GM18517 (cell line): Measurements from ENCODE around the gene CAPN11.
"Not testable (repeated sequence)": the region's sequence is repeated elsewhere in the genome, so short reads cannot be mapped to it uniquely, and the experiment has no call there.

ENCODE experiments used
- ATAC-seq: cut with Tn5 transposase; IDR thresholded peaks from one replicate; pipeline ENCODE4 v1.9.1; 2021; ENCODE audit warnings: mild to moderate bottlenecking, moderate library complexity; ENCODE audit not compliant: unreplicated experiment

The CAPN11 gene

GRCh38 chr6:44225579-44226325 lies 67.1 kb downstream of the CAPN11 start:
- ATAC-seq, result no peak

GRCh38 chr6:44226368-44227147 lies 67.9 kb downstream of the CAPN11 start:
- ATAC-seq, result no peak

- no peak for ATAC-seq
These were observed 68.7 kb downstream of the CAPN11 start for GRCh38 chr6:44227148-44227793.

- no peak for ATAC-seq
These were observed 69.4 kb downstream of the CAPN11 start for GRCh38 chr6:44228031-44228430.

- ATAC-seq, result no peak
These were observed 69.8 kb downstream of the CAPN11 start for GRCh38 chr6:44228433-44228832.

- ATAC-seq, result no peak
These were observed 70.2 kb downstream of the CAPN11 start for GRCh38 chr6:44228836-44229235.

DNA sequence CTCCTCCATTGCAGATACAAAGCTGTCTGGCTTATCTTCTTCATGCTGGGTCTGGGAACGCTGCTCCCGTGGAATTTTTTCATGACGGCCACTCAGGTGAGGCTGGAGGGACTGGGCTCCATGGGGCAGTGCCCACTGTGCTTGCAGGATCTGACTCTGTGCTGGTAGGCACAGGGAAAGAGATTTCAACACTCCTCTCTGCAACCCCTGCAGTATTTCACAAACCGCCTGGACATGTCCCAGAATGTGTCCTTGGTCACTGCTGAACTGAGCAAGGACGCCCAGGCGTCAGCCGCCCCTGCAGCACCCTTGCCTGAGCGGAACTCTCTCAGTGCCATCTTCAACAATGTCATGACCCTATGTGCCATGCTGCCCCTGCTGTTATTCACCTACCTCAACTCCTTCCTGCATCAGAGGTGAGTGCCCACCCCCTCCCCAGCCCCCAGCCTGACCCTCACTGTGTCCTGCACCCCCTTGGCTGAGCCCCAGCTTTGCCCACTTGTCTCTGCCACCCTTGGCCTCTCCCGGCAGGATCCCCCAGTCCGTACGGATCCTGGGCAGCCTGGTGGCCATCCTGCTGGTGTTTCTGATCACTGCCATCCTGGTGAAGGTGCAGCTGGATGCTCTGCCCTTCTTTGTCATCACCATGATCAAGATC lies 70.9 kb downstream of the CAPN11 start:
- no peak for ATAC-seq

- ATAC-seq, result no peak
These were observed 71.5 kb downstream of the CAPN11 start for GRCh38 chr6:44230034-44230675.

DNA sequence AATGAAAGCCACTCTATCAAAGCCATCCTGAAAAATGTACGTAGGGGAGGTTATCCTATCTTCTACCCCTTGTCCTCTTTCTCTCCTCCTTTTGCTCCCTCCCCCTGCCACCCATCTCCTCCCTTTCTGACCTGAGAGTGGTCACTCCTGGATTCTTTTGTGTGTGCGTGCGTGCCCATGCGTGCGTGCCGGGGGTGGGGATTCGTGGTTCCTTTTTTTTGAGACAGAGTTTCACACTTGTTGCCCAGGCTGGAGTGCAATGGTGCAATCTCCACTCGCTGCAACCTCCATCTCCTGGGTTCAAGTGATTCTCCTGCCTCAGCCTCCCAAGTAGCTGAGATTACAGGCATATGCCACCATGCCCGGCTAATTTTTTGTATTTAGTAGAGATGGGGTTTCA lies 72.8 kb downstream of the CAPN11 start:
- not testable (repeated sequence) for ATAC-seq

DNA sequence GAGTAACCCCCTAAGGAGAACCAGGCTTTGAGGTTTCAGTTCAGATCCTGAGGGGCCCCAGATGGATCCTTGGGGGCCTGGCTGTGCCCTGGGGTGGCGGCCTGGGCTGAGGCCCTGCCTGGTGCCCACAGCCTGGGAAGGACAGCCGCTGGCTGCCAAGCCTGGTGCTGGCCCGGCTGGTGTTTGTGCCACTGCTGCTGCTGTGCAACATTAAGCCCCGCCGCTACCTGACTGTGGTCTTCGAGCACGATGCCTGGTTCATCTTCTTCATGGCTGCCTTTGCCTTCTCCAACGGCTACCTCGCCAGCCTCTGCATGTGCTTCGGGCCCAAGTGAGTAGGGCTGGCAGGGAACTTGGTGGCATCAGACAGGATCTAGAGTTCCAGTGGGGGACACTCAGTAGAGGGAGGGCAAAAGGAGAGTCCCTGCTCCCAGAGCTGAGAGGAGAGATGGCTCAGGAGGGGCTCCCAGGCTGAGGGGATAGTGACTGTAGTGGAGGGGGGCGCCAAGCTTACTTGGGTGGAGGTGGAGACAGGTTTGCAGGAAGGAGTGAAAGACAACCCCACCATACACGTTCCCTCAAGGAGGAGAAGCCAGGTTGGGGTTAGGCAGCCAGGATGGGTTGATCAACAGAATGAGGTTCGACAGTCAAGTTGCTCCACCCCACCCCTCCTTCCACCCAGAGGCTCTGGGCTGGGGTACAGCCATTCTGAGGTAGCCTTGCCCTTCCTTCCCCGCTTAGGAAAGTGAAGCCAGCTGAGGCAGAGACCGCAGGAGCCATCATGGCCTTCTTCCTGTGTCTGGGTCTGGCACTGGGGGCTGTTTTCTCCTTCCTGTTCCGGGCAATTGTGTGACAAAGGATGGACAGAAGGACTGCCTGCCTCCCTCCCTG lies 74.3 kb downstream of the CAPN11 start:
- no peak for ATAC-seq

DNA sequence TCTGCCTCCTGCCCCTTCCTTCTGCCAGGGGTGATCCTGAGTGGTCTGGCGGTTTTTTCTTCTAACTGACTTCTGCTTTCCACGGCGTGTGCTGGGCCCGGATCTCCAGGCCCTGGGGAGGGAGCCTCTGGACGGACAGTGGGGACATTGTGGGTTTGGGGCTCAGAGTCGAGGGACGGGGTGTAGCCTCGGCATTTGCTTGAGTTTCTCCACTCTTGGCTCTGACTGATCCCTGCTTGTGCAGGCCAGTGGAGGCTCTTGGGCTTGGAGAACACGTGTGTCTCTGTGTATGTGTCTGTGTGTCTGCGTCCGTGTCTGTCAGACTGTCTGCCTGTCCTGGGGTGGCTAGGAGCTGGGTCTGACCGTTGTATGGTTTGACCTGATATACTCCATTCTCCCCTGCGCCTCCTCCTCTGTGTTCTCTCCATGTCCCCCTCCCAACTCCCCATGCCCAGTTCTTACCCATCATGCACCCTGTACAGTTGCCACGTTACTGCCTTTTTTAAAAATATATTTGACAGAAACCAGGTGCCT lies 75.0 kb downstream of the CAPN11 start:
- no peak for ATAC-seq
